HL-60 (cell line): ENCODE data around the gene KCNMA1.

Source experiments
- CTCF ChIP-seq: IDR thresholded peaks from one replicate; pipeline ENCODE4 v1.5.1; 2011; ENCODE audit warnings: low read length, control low read depth, inconsistent platforms; ENCODE audit not compliant: insufficient read depth
- POLR2AphosphoS5 ChIP-seq: IDR thresholded peaks from 2 replicates; pipeline ENCODE4 v1.6.1; 2012; ENCODE audit warnings: low read depth

GRCh38 chr10:77204171-77204570 is 433.4 kb downstream of the KCNMA1 start:
- TF ChIP-seq CTCF = no peak
- TF ChIP-seq POLR2AphosphoS5 = no peak
